ENCODE data around the gene BCHE.

The BCHE gene

GRCh38 chr3:165837058-165837525 is at the start of gene BCHE:
Gene BCHE, minus strand, starts transcription at chr3:165837423. Its CDS starts 6,390 bp downstream, at chr3:165831033.
- DNase-seq (ENCODE audit: low spot score) = peak; percentile 70

GRCh38 chr3:165885558-165886270 is 48.5 kb upstream of the BCHE start:
- DNase-seq (ENCODE audit: low spot score) = no peak

- no peak for DNase-seq (ENCODE audit: low spot score)
Observed at GRCh38 chr3:165884518-165884917, 47.3 kb upstream of the BCHE start.

- DNase-seq (ENCODE audit: low spot score) = no peak
Observed at GRCh38 chr3:165883863-165884478, 46.7 kb upstream of the BCHE start.

GRCh38 chr3:165883117-165883516 is 45.9 kb upstream of the BCHE start:
- no peak for DNase-seq (ENCODE audit: low spot score)

- no peak for DNase-seq (ENCODE audit: low spot score)
Observed at GRCh38 chr3:165875644-165876043, 38.4 kb upstream of the BCHE start.

- DNase-seq (ENCODE audit: low spot score) = no peak
Observed at GRCh38 chr3:165874663-165875489, 37.7 kb upstream of the BCHE start.

GRCh38 chr3:165868088-165868487 is 30.9 kb upstream of the BCHE start:
- DNase-seq (ENCODE audit: low spot score) = no peak

GRCh38 chr3:165859061-165859460 is 21.8 kb upstream of the BCHE start:
- DNase-seq (ENCODE audit: low spot score) = no peak

- DNase-seq (ENCODE audit: low spot score) = no peak
Observed at GRCh38 chr3:165855581-165855980, 18.4 kb upstream of the BCHE start.

- no peak for DNase-seq (ENCODE audit: low spot score)
Observed at GRCh38 chr3:165854696-165855095, 17.5 kb upstream of the BCHE start.

GRCh38 chr3:165852711-165853110 is 15.5 kb upstream of the BCHE start:
- DNase-seq (ENCODE audit: low spot score) = no peak

GRCh38 chr3:165852191-165852590 is 15.0 kb upstream of the BCHE start:
- DNase-seq (ENCODE audit: low spot score) = no peak

GRCh38 chr3:165846056-165846455 is 8.8 kb upstream of the BCHE start:
- no peak for DNase-seq (ENCODE audit: low spot score)

GRCh38 chr3:165839296-165840076 is 2.3 kb upstream of the BCHE start:
- no peak for DNase-seq (ENCODE audit: low spot score)

GRCh38 chr3:165837801-165838200 is 578 bp upstream of the BCHE start:
- no peak for DNase-seq (ENCODE audit: low spot score)

GRCh38 chr3:165835431-165835830 is 1.8 kb downstream of the BCHE start:
- peak; percentile 27 for DNase-seq (ENCODE audit: low spot score)

GRCh38 chr3:165830746-165831145 is 6.5 kb downstream of the BCHE start:
- DNase-seq (ENCODE audit: low spot score) = no peak

GRCh38 chr3:165827883-165828282 is 9.3 kb downstream of the BCHE start:
- no peak for DNase-seq (ENCODE audit: low spot score)

- DNase-seq (ENCODE audit: low spot score) = no peak
Observed at GRCh38 chr3:165827233-165827632, 10.0 kb downstream of the BCHE start.

- no peak for DNase-seq (ENCODE audit: low spot score)
Observed at GRCh38 chr3:165820671-165821123, 16.5 kb downstream of the BCHE start.

- no peak for DNase-seq (ENCODE audit: low spot score)
Observed at GRCh38 chr3:165817160-165817709, 20.0 kb downstream of the BCHE start.

Data from pons (tissue), 1 donor.